Measurements from ENCODE around the gene TRIOBP. TPM values are rescaled to one million over a fixed set of nuclear protein-coding genes. Genes with fewer than 3 reads are reported as not detected.

Gene TRIOBP
- total and polyA plus RNA-seq, 3 experiments from 2014 or later = 13.6 to 26.7 (median 26.1) TPM

DNA sequence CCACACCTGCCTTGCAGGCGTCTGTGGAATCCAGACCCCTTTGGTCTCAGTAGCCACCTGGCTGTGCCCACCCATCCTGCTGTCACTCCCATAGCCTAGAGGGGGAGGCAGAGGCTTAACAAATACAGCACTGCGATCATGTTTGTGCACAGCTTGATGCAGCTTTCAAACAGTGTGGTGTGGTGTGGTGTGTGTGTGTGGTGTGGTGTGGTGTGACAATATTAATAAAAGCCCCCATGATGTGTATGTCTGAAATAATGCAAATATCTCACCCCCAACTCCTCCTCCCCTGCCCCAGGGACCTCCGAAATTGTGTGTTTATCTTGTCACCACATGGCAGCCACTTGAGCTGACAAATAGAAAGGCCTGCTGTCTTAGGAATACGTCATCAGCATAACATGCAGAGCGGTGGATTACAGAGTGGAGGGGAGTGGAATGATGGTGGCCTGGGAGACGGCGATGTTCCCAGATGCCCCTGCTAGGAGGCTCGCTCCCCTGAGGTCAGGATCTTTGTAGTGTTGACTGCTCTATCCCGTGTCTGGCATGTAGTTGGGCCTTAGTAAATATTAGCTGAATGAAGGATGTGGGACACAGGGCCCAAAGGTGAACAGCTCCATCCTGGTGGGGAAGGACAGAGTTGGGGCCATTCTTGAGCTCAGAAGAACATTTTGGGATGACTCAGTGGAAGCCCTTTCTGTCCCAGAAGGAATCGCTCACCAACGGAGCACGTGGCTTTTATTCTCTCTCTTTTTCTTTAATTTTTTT is 35.5 kb upstream of the TRIOBP start:
- no peaks in the 10 kb centered on the region for H3K27me3 ChIP-seq (ENCODE audit: insufficient read depth, low read length, poor library complexity, severe bottlenecking)
- Mint-ChIP-seq H3K4me3 (peak overlapping the region in 2 of 7 donors; percentile 52 to 54), H3K27me3 (no peaks in the 10 kb centered on the region), H3K36me3 (peaks cover 0 to 8% (median 0%) of the 10 kb centered on the region in 3 donors), H3K4me1 (peaks cover 34 to 47% (median 36%) of the 10 kb centered on the region in 3 donors), H3K9me3 (no peaks in the 10 kb centered on the region), H3K27ac (peak overlapping the region in 4 of 8 donors; percentile 26 to 83 (median 62))
- no peak overlapping the region for H3K27ac ChIP-seq (ENCODE audit: low read depth, low read length)
- peaks cover 31% of the 10 kb centered on the region for H3K4me1 ChIP-seq (ENCODE audit: insufficient read depth, low read length)
- peak in 2 of 5 donors; percentile 53 to 67 for DNase-seq
- CTCF ChIA-PET = interaction anchor here (1.1 to 20.3 kb wide), 11 partner anchors 9 to 202 kb away, joined by 4 to 285 read pairs (median 5); partner anchors contain the start of genes LGALS1, NOL12 and SH3BP1
- no peaks in the 10 kb centered on the region for H3K9me3 ChIP-seq (ENCODE audit: low read length)
- POLR2A ChIA-PET = interaction anchor here (0.5 to 1.5 kb wide), 5 partner anchors 10 to 18 kb away, joined by 3 to 5 read pairs (median 3); partner anchors contain the start of gene LGALS1
- H3K36me3 ChIP-seq (ENCODE audit: insufficient read depth, low read length) = no peaks in the 10 kb centered on the region
- H3K4me3 ChIP-seq (ENCODE audit: low read length) = no peak overlapping the region

DNA sequence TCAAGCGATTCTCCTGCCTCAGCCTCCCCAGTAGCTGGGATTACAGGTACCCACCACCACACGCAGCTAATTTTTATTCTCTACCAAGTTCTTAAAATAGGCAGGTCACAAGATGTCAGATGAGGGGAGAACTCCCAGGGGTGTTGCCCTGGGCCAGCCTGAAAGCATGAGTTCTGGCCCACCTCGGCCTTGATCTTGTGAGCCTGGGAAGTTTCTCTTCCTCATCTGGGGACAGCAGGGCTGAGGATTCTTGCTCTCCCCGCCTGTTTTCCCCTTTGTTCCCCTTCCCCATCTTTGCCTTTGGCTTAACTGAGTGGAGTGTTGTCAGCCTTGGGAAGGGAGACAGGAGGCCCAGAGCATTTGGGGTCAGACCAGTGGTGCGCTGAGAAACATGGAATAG is 34.8 kb upstream of the TRIOBP start:
- peak overlapping the region in 1 of 8 donors; percentile 29 for H3K27ac Mint-ChIP-seq
- no peak for DNase-seq
- no peaks in the 10 kb centered on the region for H3K9me3 Mint-ChIP-seq
- no peak overlapping the region for H3K4me3 Mint-ChIP-seq
- Histone ChIP-seq H3K4me3 (ENCODE audit: low read length) (no peak overlapping the region), H3K9me3 (ENCODE audit: low read length) (no peaks in the 10 kb centered on the region), H3K27ac (ENCODE audit: low read depth, low read length) (no peak overlapping the region), H3K27me3 (ENCODE audit: insufficient read depth, low read length, poor library complexity, severe bottlenecking) (no peaks in the 10 kb centered on the region), H3K36me3 (ENCODE audit: insufficient read depth, low read length) (no peaks in the 10 kb centered on the region), H3K4me1 (ENCODE audit: insufficient read depth, low read length) (peaks cover 31% of the 10 kb centered on the region)
- H3K27me3 Mint-ChIP-seq = no peaks in the 10 kb centered on the region
- ChIA-PET POLR2A (interaction anchor here (0.9 to 1.5 kb wide), 4 partner anchors 9 to 19 kb away, joined by 3 to 5 read pairs (median 3); partner anchors contain the start of gene LGALS1), CTCF (interaction anchor here (1.1 to 20.3 kb wide), 8 partner anchors 10 to 201 kb away, joined by 4 to 285 read pairs (median 5); partner anchors contain the start of genes LGALS1, NOL12 and SH3BP1)
- H3K4me1 Mint-ChIP-seq = peaks cover 34 to 47% (median 36%) of the 10 kb centered on the region in 3 donors
- peaks cover 0 to 10% (median 0%) of the 10 kb centered on the region in 3 donors for H3K36me3 Mint-ChIP-seq

DNA sequence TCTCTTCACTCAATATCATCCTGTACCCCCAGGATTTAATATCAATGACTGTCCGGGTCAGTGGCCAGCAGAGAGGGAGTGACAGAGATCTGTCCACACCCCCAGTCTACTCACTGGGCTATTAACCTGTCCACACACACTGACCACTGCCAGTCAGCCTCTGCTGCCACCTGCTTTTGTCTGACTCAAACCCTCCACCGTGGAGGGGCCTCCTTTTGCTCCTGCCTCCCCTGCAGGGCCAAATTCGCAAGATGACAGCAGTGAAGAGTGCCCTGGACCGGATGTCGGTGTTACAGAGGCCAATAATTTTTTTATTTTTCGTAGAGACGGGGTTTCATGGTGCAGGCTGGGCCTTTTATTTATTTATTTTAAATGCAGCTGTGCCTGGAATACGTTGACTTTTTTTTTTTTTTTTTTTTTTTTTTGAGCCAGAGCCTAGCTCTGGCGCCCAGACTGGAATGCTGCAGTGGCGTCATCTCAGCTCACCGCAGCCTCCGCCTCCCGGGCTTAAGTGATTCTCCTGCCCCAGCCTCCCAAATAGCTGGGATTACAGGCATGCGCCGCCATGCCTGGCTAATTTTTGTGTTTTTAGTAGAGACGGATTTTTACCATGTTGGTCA is 33.2 kb upstream of the TRIOBP start:
- Histone ChIP-seq H3K9me3 (ENCODE audit: low read length) (no peaks in the 10 kb centered on the region), H3K4me1 (ENCODE audit: insufficient read depth, low read length) (peaks cover 23% of the 10 kb centered on the region), H3K27ac (ENCODE audit: low read depth, low read length) (no peak overlapping the region), H3K27me3 (ENCODE audit: insufficient read depth, low read length, poor library complexity, severe bottlenecking) (no peaks in the 10 kb centered on the region), H3K36me3 (ENCODE audit: insufficient read depth, low read length) (no peaks in the 10 kb centered on the region), H3K4me3 (ENCODE audit: low read length) (no peak overlapping the region)
- no peak overlapping the region for H3K4me3 Mint-ChIP-seq
- CTCF ChIA-PET = interaction anchor here (1.0 to 20.3 kb wide), 6 partner anchors 8 to 57 kb away, joined by 4 to 285 read pairs (median 6); partner anchors contain the start of genes LGALS1, NOL12 and SH3BP1
- no peaks in the 10 kb centered on the region for H3K27me3 Mint-ChIP-seq
- H3K36me3 Mint-ChIP-seq = peaks cover 0 to 7% (median 0%) of the 10 kb centered on the region in 3 donors
- H3K4me1 Mint-ChIP-seq = peaks cover 24 to 36% (median 26%) of the 10 kb centered on the region in 3 donors
- H3K9me3 Mint-ChIP-seq = no peaks in the 10 kb centered on the region
- no peak for DNase-seq
- POLR2A ChIA-PET = interaction anchor here (0.6 to 1.4 kb wide), 2 partner anchors 34 to 36 kb away, joined by 4 read pairs; no protein-coding TSS in a partner anchor
- peak overlapping the region in 1 of 8 donors; percentile 58 for H3K27ac Mint-ChIP-seq

DNA sequence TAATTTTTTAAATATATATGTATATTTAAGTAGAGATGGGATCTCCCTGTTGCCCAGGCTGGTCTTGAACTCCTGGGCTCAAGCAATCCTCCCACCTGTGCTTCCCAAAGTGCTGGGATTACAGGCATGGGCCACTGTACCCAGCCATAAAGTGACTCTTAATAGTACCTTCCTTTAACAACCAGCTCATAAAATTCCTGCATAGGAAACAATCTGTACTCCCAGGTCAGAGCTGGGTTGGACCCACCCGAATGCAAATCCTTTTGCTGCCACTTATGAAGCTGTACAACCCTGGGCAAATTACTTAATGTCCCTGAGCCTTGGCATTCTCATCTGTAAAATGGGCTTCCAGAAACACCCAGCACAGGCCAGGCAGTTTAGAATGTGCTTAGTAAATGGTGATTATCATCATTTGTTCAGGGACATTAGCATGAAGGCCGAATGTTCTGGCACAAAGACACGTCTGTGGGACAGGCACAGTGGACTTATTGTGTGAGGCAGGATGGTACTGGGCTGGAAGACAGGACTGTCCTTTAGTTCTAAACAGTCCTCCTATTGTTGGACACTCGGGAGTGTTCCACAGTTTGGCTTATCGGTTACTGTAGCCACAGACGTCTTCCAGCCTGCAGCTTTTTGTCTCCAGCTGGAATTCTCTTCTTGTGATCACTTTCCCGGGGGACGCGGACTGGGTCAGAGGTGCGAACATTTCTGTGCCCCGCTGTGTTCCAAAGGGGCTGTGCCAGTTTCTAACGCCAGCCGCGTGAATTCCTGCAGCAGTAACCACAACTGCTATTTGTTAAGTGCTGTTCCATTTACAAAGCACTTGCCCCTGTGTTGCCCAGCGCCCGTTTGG is 32.4 kb upstream of the TRIOBP start:
- H3K27me3 ChIP-seq (ENCODE audit: insufficient read depth, low read length, poor library complexity, severe bottlenecking) = no peaks in the 10 kb centered on the region

DNA sequence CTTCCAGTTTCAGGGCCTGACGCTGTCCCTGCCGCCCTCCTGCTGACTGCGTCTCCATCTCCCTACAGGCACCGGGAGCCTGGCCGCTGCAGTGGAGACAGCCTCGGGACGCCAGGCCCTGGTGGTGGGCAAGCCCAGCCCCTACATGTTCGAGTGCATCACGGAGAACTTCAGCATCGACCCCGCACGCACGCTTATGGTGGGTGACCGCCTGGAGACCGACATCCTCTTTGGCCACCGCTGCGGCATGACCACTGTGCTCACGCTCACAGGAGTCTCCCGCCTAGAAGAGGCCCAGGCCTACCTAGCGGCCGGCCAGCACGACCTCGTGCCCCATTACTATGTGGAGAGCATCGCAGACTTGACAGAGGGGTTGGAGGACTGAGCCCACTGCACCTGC is 31.4 kb upstream of the TRIOBP start:
- Histone ChIP-seq H3K4me3 (ENCODE audit: low read length) (no peak overlapping the region), H3K9me3 (ENCODE audit: low read length) (no peaks in the 10 kb centered on the region), H3K27ac (ENCODE audit: low read depth, low read length) (no peak overlapping the region), H3K36me3 (ENCODE audit: insufficient read depth, low read length) (no peaks in the 10 kb centered on the region), H3K4me1 (ENCODE audit: insufficient read depth, low read length) (peaks cover 9% of the 10 kb centered on the region), H3K27me3 (ENCODE audit: insufficient read depth, low read length, poor library complexity, severe bottlenecking) (no peaks in the 10 kb centered on the region)
- POLR2A ChIA-PET = no interaction called here
- no peak for DNase-seq
- no peaks in the 10 kb centered on the region for H3K27me3 Mint-ChIP-seq
- peaks cover 0 to 7% (median 0%) of the 10 kb centered on the region in 3 donors for H3K36me3 Mint-ChIP-seq
- H3K27ac Mint-ChIP-seq = no peak overlapping the region
- no peak overlapping the region for H3K4me3 Mint-ChIP-seq
- no peaks in the 10 kb centered on the region for H3K9me3 Mint-ChIP-seq
- CTCF ChIA-PET = interaction anchor here (20.3 kb wide), 1 partner anchor 27 kb away, joined by 285 read pairs; the partner anchor contains the start of gene SH3BP1
- peaks cover 11 to 26% (median 12%) of the 10 kb centered on the region in 3 donors for H3K4me1 Mint-ChIP-seq

More for the DNA sequence above, 32.4 kb upstream of the TRIOBP start:
- ChIA-PET POLR2A (interaction anchor here (0.6 to 1.4 kb wide), 2 partner anchors 33 to 37 kb away, joined by 4 read pairs; no protein-coding TSS in a partner anchor), CTCF (interaction anchor here (1.0 to 20.3 kb wide), 5 partner anchors 9 to 58 kb away, joined by 4 to 285 read pairs (median 5); partner anchors contain the start of genes LGALS1, NOL12 and SH3BP1)
- Mint-ChIP-seq H3K4me3 (no peak overlapping the region), H3K4me1 (peaks cover 21 to 34% (median 22%) of the 10 kb centered on the region in 3 donors), H3K9me3 (no peaks in the 10 kb centered on the region), H3K27me3 (no peaks in the 10 kb centered on the region), H3K27ac (no peak overlapping the region), H3K36me3 (peaks cover 0 to 7% (median 0%) of the 10 kb centered on the region in 3 donors)
- Histone ChIP-seq H3K4me1 (ENCODE audit: insufficient read depth, low read length) (peaks cover 19% of the 10 kb centered on the region), H3K36me3 (ENCODE audit: insufficient read depth, low read length) (no peaks in the 10 kb centered on the region), H3K4me3 (ENCODE audit: low read length) (no peak overlapping the region), H3K27ac (ENCODE audit: low read depth, low read length) (no peak overlapping the region), H3K9me3 (ENCODE audit: low read length) (no peaks in the 10 kb centered on the region)
- DNase-seq = no peak

DNA sequence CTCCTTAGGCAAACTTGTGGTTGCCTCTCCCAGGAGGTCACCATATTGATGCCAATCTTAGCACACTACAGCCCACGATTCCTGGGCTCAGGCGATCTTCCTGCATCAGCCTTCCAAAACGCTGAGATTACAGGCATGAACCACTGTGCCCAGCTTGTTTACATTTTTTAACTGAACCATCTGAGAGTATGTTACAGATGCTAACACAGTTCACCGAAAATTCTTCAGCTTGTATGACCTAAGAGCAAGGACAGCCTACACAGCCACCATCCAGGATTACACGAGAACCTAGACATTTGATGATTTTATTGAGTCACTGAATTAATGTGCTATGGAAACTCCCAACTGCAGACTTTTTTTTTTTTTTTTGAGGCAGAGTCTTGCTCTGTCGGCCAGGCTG is 27.3 kb upstream of the TRIOBP start:
- H3K27ac Mint-ChIP-seq = peak overlapping the region in 3 of 8 donors; percentile 54 to 89 (median 74)
- Histone ChIP-seq H3K27ac (ENCODE audit: low read depth, low read length) (no peak overlapping the region), H3K4me3 (ENCODE audit: low read length) (no peak overlapping the region), H3K4me1 (ENCODE audit: insufficient read depth, low read length) (peaks cover 25% of the 10 kb centered on the region), H3K36me3 (ENCODE audit: insufficient read depth, low read length) (no peaks in the 10 kb centered on the region), H3K9me3 (ENCODE audit: low read length) (no peaks in the 10 kb centered on the region), H3K27me3 (ENCODE audit: insufficient read depth, low read length, poor library complexity, severe bottlenecking) (no peaks in the 10 kb centered on the region)
- peak overlapping the region in 1 of 7 donors; percentile 40 for H3K4me3 Mint-ChIP-seq
- H3K36me3 Mint-ChIP-seq = peaks cover 0 to 7% (median 0%) of the 10 kb centered on the region in 3 donors
- H3K27me3 Mint-ChIP-seq = no peaks in the 10 kb centered on the region
- H3K4me1 Mint-ChIP-seq = peaks cover 16 to 40% (median 17%) of the 10 kb centered on the region in 3 donors
- H3K9me3 Mint-ChIP-seq = no peaks in the 10 kb centered on the region
- DNase-seq = no peak
- ChIA-PET CTCF (interaction anchor here (1.4 to 2.8 kb wide), 3 partner anchors 9 to 27 kb away, joined by 6 to 15 read pairs (median 7); no protein-coding TSS in a partner anchor), POLR2A (no interaction called here)

Measured in CD8-positive, alpha-beta memory T cell (primary cell).